Hepatocyte (in vitro differentiated cells): ENCODE data around the gene MARS2.

Source experiments
- CTCF ChIP-seq: fragments of 200-600 bp; sonication (generic); IDR thresholded peaks from 2 replicates; pipeline ENCODE4 v1.5.1; 2016; ENCODE audit warnings: antibody characterized with exemption, mild to moderate bottlenecking; ENCODE audit not compliant: poor library complexity
- EZH2 ChIP-seq: fragments of 200-600 bp; sonication (generic); IDR thresholded peaks from 2 replicates; pipeline ENCODE4 v1.6.1; 2016; ENCODE audit warnings: antibody characterized with exemption, mild to moderate bottlenecking, borderline replicate concordance

- TF ChIP-seq CTCF (no peak), EZH2 (no peak)
These were observed 36.9 kb upstream of the MARS2 start for GRCh38 chr2:197668296-197668695.
